GM21526 (cell line): ENCODE data around the gene ELMO1.

Experiments used
- ATAC-seq: cut with Tn5 transposase; IDR thresholded peaks from one replicate; pipeline ENCODE4 v1.9.1; 2021; ENCODE audit warnings: moderate library complexity; ENCODE audit not compliant: unreplicated experiment, low FRiP score

The ELMO1 gene

DNA sequence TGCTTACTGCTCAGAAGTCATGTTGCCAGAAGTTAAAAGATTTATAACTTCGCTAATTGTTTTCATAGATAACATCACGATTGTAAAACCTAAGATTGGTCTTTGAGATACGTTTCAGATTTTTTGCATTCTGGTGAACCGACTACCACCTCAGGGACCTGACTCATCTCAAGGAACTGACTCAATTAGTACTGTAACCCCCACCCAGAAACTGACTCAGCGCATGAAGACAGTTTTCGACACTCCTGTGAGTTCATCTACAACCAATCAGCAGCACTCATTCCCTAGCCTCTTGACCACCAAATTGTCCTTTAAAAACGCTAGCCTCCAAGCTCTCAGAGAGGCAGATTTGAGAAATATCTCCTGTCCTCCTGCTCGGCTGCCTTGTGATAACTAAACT lies 72.3 kb downstream of the ELMO1 start:
- no peak for ATAC-seq

DNA sequence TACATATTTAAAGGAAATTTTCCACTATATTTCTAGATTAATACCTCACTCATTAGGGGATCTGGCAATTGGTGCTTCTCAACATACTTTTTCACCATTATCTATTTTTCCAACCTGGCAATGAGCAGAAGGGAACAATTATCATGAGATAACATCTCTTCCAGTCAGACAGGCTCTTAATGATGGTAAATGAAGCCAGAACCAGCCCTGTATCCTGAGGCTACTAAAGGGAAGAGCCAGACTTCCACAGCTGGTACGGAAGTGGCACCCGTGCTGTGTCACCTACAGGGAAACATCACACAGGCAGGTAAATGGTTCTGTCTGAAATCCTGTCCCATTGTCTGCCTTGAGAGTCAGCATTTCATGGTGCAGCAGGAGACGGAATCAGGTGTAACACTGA lies 75.9 kb downstream of the ELMO1 start:
- no peak for ATAC-seq

DNA sequence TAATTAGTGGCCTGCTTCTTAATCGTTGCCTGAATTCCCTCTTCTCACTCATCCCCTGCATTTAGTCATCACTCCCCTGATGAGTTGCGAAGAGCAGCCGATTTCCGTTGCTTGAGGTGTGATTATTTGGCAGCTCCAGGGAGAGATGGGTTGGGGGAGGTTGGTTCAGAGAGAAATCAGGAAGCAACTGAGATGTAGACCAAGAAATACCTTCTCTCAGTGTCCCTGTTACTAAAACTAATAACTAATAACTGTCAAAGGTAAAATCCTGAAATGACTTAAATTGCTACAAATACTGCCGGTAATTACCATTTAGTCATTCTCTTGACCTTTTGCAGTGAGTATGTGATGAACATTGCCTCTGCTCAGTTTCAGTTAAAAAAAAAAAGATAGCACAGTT lies 76.9 kb downstream of the ELMO1 start:
- ATAC-seq, result no peak

- ATAC-seq, result no peak
Observed at GRCh38 chr7:37369906-37370305, 78.8 kb downstream of the ELMO1 start.

- ATAC-seq, result no peak
Observed at GRCh38 chr7:37368540-37368939, 80.1 kb downstream of the ELMO1 start.

- no peak for ATAC-seq
Observed at GRCh38 chr7:37367010-37367409, 81.7 kb downstream of the ELMO1 start.

DNA sequence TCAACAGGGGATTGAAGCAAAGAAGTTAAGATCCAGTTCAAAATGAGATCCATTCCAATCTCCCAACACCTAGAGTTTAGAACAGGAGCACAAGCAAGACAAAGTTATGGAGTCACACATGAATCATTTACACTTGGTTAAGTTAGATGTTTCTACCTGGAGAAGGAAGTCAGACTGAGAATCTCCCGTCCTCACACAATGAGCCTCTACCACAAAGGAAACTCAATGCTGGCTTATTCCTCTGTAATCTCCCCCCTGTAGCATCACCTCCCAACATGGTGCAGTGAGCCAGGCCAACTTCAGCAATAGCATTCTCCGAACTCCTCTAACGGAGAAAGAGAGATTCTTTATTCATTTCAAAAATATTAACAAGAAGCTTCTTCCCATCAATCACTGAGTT lies 82.2 kb downstream of the ELMO1 start:
- no peak for ATAC-seq

GRCh38 chr7:37365405-37365804 lies 83.3 kb downstream of the ELMO1 start:
- no peak for ATAC-seq

DNA sequence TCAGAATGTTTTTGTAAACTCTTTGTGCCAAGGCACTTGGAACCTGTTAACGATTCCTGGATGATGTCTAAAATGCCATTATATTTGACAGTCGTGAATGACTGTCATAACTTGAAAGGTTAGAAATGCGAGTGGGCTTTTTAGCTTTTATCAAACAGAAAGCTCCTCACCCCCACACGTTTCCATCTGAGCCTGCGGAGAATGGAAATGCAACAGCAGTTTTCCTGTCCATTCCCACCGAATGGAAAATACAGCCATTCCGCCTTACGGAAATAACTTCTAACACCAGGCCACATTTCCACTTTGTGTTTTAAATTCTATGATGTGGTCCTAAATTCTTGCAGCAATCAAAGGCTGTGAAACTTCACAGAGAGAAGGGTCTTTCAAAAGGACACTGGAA lies 83.8 kb downstream of the ELMO1 start:
- no peak for ATAC-seq

GRCh38 chr7:37363536-37364491 lies 84.8 kb downstream of the ELMO1 start:
- no peak for ATAC-seq

DNA sequence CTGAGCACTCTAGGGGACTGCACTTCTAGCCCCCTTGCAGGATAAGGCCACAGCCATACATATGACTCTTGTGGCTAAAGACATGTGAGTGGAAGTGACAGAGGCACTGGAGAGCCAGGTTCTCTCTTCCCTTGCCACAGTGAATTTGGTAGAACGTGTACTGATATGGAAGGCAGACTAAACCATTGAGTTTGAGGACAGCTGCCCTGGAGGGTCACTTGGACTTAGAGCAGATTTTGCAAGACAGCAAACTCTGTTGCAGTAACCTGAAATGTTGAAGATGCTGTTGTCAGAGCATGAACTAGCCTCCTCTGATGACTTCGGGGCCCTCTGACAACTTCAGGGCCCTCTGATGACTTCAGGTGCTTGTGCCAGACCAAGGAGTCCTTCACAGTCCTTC lies 85.9 kb downstream of the ELMO1 start:
- no peak for ATAC-seq

DNA sequence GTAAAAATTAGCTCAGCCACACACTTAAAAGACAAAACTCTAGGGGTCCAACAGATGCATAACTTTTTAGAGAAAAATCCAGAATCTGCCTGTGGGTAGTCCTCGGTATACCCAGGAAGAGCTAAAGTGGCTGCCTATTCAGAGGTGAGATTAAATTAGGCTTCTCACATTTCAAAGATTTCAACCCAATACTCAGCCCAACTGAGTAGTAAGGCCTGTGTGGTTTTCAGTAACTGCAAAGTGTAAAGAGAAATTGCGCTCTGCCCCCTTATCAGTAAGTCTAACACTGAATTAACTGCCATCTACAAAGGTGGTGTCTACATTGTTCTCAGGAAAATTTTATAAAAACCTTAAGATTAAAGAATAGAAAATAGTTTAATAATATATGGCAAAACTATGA lies 88.2 kb downstream of the ELMO1 start:
- ATAC-seq, result no peak

GRCh38 chr7:37359662-37360444 lies 88.8 kb downstream of the ELMO1 start:
- ATAC-seq, result no peak

DNA sequence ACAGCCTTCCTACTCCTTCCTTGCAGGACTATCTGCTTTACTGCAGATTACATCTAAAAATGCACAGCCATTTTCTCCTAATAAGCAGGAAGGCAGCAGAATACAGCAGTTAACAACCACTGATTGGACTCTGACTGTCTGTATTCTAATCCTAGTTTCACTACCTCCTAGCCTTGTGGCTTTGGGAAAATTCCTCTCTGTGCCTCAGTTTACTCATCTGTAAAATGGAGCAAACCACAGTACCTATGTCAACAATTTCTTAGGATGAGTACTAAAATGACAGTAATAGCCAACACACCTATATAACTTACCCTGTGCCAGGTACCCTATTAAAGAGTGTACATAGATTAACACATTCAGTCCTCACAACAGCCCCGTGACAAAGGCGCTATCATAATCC lies 89.5 kb downstream of the ELMO1 start:
- no peak for ATAC-seq

DNA sequence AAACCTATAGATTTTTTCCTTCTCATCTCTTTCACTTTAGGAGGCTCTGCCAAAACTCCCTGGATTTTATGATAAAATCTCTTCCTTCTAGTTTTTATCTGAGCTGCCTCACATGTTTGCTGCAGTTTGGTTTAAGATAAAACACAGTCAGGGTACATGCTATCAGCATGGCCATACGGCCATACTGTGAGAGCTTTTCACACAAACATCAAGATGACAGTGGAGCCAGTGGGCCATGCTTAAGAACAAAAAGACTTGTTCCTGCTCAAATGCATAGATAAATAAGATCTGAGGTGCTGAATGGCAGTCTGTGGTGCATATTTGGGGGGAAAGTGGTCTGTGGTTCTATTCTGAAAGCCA lies 91.0 kb downstream of the ELMO1 start:
- ATAC-seq, result no peak

GRCh38 chr7:37356911-37357636 lies 91.6 kb downstream of the ELMO1 start:
- no peak for ATAC-seq

GRCh38 chr7:37354656-37355131 lies 94.0 kb downstream of the ELMO1 start:
- ATAC-seq, result no peak

DNA sequence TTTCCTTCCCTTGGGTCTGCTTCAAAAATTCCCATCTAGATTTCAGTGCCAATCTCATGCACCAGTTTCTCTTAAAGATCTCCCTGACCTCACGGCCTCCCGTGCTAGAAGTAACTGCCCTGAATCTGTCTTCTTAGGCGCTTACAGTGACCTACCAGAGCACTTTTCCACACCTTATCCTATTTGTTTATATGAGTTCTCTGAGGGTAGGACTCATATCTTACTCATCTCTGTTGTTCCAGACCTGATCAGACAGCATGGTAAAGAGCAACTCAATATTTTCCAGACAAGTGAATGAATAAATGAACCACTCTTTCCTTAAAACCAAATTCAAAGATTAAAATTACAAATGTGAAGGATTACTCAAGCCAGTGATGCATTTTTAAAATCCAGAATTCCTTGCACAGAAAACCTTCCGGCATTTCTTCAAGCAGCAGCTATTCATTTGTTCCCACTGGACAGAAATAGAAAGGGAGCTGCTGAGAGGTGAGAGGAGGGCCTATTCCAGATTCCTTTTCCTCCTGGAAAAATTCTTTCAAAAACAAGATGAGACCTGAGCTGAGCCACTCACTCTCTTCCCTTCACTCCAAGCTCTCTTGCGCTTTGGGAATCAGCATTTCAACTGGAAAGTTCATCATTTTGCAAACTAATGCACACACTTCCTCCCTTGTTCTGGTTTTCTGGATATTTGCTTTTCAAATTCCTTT lies 94.6 kb downstream of the ELMO1 start:
- ATAC-seq, result no peak

GRCh38 chr7:37352974-37353948 lies 95.4 kb downstream of the ELMO1 start:
- peak; percentile 57 for ATAC-seq
